Central memory CD8-positive, alpha-beta T cell (primary cell): ENCODE measurements around the gene GLOD4.
"Not testable (repeated sequence)": the region's sequence is repeated elsewhere in the genome, so short reads cannot be mapped to it uniquely, and the experiment has no call there.

Experiments
- ATAC-seq: fragments of 150-1000 bp; cut with Tn5 transposase; replicated peaks from 2 replicates; pipeline ENCODE4 v1.10.0; 2022; ENCODE audit warnings: mild to moderate bottlenecking, moderate FRiP score, moderate number of reproducible peaks; ENCODE audit not compliant: poor library complexity, severe bottlenecking; ENCODE audit errors: extremely low read depth
- DNase-seq, 2 donors: peaks; one replicate each; pipeline ENCODE4 v3.0.0; 2021; ENCODE audit warnings: low spot score in 2 of 2
- H3K27ac Mint-ChIP-seq: one replicate; pipeline ENCODE4 v1.8.0; 2022; ENCODE audit warnings: low read depth, mild to moderate bottlenecking, moderate library complexity, mixed read lengths
- H3K27me3 Mint-ChIP-seq: one replicate; pipeline ENCODE4 v1.8.0; 2022; ENCODE audit warnings: mixed read lengths
- H3K36me3 Mint-ChIP-seq: one replicate; pipeline ENCODE4 v1.8.0; 2022; ENCODE audit warnings: mild to moderate bottlenecking, moderate library complexity, mixed read lengths; ENCODE audit not compliant: insufficient read depth
- H3K4me1 Mint-ChIP-seq: one replicate; pipeline ENCODE4 v1.8.0; 2022; ENCODE audit warnings: mixed read lengths
- H3K4me3 Mint-ChIP-seq: one replicate; pipeline ENCODE4 v1.8.0; 2022; ENCODE audit warnings: mild to moderate bottlenecking, moderate library complexity, mixed read lengths
- H3K9me3 Mint-ChIP-seq: one replicate; pipeline ENCODE4 v1.8.0; 2022; ENCODE audit warnings: mixed read lengths

Gene GLOD4

DNA sequence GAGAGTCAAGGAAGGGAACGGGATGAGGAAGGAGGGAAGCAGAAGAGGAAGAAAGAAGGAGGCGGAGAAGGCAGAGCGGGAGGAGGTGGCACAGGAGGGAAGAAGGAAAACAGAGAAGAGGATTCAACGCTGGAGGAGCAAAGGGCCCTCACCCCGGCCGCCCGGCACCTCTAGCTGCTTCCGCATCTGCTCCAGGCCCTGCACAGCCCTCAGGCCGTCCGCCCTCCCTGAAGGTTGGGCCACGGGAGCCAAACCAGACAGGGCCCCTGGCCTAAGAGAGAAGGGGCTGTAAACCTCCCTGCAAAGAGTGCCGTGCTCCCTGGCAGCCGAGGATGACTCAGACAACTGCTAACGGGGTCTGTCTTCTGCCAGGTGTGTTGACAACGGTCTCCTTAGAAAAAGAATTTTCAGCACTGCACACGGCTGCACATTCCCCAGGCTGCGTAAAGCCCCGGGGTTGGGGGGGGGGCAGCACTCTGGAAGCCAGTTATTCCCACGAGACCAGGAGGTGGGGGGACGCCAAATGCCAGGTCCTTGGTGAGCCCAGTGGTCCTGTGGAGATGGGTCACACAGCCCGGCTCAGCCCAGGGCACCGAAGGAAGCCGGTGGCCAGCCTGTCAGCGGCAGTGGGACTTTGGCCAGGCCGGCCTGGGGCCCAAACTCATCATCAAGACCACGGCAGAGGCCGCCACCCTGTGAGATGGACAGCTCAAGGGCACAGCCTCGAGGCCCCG, 29.1 kb upstream of the GLOD4 start:
- no peak for ATAC-seq
- no peak for DNase-seq
- Mint-ChIP-seq H3K9me3 (no peaks in the 10 kb centered on the region), H3K4me3 (no peak overlapping the region), H3K4me1 (no peaks in the 10 kb centered on the region), H3K27ac (no peak overlapping the region), H3K27me3 (peaks cover 3% of the 10 kb centered on the region), H3K36me3 (no peaks in the 10 kb centered on the region)

DNA sequence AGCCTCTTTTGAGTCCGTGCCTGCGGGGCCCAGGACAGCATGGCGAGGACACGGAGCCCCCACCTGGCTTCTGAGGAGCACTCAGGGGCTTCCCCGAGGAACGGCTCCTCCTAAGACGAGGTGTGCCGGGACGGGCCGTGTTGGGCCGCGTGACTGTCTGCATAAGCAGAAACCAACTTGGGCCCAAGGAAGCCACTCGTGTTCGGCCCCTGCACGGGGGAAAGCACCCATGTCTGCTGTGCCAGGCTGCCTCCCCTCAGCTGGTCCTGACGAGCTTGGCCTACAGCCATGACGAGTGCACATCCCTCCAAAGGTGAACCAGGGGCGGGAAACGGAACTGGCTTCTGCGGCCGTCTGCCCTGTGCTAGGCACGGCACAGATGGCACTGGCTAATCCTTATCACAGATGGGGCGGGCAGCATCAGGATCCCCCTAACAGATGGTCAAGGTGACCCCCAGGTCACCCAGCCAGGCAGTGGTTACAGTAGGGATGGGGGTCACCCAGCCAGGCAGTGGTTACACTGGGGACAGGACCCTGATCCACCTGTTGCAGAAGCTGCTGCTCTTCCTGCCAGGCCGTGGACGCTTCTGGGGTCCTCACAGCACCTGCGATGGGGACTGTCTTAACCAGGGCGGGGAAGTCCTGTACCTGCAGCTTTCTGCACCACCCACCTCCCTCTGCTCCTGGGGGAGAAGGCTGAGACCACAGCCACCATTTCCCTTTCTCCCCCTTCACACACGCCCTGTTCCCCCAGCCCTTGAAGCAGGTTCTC, 25.6 kb upstream of the GLOD4 start:
- no peaks in the 10 kb centered on the region for H3K36me3 Mint-ChIP-seq
- no peak overlapping the region for H3K27ac Mint-ChIP-seq
- no peaks in the 10 kb centered on the region for H3K27me3 Mint-ChIP-seq
- no peaks in the 10 kb centered on the region for H3K9me3 Mint-ChIP-seq
- H3K4me3 Mint-ChIP-seq, result no peak overlapping the region
- no peaks in the 10 kb centered on the region for H3K4me1 Mint-ChIP-seq
- no peak for DNase-seq
- no peak for ATAC-seq

DNA sequence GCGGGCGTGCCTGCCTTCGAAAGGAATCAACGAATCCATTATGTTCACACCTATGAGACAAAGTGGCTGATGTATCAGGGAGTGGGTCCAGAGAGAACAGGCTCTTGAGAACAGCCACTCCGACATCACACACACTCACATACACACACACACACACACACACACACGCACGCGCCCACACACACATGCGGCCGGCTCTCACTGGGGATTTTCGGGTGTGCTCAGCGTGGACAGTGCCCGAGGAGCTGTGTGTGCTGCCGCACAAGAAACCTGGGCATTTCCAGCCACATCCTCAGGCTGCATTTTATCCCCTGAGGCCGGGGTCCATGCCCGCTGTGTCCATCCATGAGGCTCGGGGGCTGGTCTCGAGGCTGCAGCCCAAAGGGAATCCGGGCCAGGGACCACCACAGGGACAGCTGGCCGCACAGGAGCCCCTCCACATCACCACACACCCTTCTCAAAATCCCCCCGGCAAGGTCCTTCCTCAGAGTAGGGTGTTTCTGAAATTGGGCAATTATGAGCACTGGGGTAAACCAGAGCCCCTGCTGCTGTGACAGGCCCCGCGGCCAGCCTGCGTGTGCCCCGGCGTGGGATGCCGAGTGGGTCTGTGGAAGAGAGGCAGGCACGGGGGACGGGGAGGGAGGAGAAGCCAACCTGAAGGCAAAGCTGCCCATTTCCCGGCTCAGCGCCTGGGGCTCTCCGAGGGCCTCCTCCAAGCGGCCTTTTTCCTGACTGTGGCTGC, 24.9 kb upstream of the GLOD4 start:
- DNase-seq, result no peak
- Mint-ChIP-seq H3K36me3 (no peaks in the 10 kb centered on the region), H3K4me1 (no peaks in the 10 kb centered on the region), H3K9me3 (no peaks in the 10 kb centered on the region), H3K4me3 (no peak overlapping the region), H3K27me3 (no peaks in the 10 kb centered on the region), H3K27ac (no peak overlapping the region)
- ATAC-seq, result no peak

DNA sequence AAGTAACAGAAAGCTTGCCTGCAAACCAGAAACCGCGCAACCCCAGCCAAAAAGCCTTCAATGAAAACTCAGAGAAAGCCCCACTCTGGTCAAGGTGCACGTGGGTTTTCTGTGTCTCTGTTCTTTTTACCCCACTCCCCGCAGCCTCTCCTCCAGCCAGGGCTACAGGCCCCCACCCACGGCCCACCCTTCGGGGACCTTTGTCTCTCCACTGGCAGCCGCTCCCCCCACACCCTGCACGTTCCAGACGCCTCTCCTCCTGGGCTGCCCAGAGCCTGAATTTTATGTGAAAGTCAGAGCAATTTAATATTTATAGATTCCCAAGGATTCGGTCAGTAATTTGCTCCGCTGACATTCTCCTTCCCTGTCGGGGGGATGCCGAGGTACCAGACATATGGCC, 24.3 kb upstream of the GLOD4 start:
- Mint-ChIP-seq H3K27ac (no peak overlapping the region), H3K36me3 (no peaks in the 10 kb centered on the region), H3K27me3 (no peaks in the 10 kb centered on the region), H3K9me3 (no peaks in the 10 kb centered on the region), H3K4me1 (no peaks in the 10 kb centered on the region), H3K4me3 (no peak overlapping the region)
- DNase-seq, result no peak
- no peak for ATAC-seq

DNA sequence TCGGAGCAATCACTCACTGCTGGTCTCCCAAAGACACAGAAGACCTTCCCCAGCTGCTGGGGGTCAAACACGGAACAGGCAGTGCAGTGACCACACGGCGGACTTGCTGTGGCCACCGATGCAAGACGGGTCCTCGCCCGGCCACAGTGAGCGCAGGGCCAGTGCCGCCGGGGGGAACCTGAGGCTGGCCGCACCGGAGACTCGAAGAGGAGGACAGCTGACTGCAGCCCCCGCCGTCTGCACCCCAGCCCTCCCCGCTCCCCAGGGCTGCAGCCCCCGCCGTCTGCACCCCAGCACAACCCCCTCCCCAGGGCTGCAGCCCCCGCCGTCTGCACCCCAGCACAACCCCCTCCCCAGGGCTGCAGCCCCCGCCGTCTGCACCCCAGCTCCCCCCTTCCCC, 23.8 kb upstream of the GLOD4 start:
- not testable (repeated sequence) for DNase-seq, H3K36me3 Mint-ChIP-seq, H3K9me3 Mint-ChIP-seq, ATAC-seq, H3K4me1 Mint-ChIP-seq, H3K27ac Mint-ChIP-seq, H3K27me3 Mint-ChIP-seq, H3K4me3 Mint-ChIP-seq

DNA sequence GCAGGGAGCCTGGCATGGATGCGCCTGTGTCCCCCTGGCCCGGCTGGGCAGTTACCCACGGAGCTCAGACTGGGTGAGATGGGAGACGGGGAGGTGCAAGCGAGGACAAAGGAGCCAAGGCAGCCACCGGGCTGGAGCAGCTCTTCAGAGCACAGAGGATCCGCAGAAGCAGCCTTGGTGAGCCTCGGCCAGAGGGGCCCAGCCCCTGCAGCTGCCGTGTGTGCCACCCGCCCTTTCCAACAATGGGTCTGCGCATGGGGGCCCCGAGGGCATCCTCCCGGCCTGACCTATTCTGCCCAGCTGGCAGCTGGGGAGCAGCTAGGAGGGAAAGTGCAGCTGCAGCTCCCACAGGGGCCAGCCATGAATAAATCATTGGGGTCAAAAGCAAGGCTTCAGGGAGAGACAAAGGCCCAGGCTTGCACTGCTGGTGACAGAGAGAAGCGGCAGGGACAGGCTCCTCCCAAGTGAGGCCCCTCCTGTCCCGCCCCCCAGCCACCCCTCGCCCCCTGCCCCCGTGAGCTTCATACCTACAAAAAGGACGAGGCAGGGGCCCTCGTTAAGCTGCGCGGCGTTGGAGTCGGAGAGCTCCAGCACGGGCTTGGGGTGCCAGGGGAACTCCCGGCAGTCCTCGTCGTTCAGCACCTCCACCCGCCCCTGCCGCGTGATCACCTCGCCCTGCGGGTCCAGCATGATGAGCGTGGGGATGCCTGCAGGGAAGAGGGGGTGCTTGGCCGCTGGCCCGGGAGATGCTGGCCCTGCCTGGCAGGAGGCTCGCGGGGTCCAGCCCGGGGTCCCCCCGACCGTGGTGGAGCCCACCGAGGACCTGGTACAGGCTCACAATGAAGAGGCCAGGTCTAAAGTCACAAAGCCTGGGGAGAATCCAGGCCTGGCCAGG, 22.7 kb upstream of the GLOD4 start:
- DNase-seq (no peak), ATAC-seq (no peak)
- Mint-ChIP-seq H3K9me3 (no peaks in the 10 kb centered on the region), H3K27ac (no peak overlapping the region), H3K36me3 (no peaks in the 10 kb centered on the region), H3K27me3 (no peaks in the 10 kb centered on the region), H3K4me3 (no peak overlapping the region), H3K4me1 (no peaks in the 10 kb centered on the region)

DNA sequence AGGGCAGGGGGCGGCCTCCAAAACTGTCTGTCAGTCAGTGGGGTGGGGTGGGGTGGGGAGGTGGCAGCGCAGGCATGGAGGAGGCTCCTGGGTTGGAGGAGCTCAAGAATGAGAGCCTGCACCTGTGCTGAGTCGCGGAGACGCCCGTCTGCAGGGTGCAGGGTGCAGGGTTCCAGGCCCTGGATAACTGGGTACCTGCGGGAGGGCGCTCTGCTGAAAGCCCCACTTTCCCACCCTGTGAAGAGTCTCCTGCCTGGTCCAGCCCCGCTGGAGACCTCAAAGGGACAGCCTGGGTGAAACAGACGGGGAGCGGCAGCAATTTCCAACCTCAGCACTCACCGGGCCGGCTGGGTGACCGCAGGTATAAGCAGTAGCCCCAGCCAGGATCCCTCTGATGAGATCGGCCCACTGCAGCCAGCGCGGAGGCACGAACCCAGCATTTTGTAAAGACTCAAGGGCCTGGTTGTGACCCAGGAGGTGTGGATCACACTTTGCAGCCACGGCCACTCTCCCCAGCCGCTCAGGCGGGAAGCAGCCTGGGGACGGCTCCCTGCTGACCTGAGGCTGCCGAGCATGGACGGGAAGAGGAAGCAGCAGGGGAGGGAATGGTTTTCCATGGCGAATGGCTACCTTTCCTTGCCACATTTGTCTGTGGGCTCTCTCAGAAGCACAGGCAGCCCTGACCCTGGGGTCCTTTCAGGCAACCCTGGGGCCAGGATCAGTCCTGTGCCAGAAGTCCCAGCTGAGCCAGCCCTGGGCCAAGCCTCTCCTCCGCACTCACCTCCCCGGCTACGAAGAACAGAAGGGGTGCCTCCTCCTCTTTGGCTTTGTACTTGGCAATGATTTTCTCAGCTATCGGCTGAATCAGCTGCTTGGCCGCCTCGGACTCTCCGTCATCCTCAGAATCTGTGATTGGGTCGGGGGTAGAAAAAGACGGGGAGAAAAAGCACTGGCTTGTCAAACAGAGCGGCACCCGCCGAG, 21.1 kb upstream of the GLOD4 start:
- ATAC-seq, result no peak
- DNase-seq, result no peak
- Mint-ChIP-seq H3K4me3 (no peak overlapping the region), H3K27ac (no peak overlapping the region), H3K9me3 (no peaks in the 10 kb centered on the region), H3K36me3 (no peaks in the 10 kb centered on the region), H3K4me1 (no peaks in the 10 kb centered on the region), H3K27me3 (no peaks in the 10 kb centered on the region)

DNA sequence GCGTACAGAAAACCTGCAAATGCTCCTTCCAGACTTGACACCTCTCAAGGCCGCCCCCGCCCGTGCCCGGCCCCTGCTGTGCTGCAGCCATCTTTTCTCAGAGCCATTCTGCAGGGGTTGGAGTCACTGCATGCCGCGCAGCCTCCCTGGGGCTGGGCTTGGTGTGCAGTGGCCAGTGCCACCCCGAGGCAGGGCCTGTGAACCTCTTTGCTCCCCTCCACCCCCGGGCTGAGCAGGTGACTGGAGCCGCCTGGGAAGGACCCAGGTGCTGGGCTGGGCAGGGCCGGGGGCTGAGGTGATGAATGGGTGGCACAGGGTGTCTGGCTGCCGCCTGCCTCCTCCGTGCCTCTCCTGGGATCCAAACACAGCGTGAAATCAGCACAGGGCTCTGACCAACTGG, 20.4 kb upstream of the GLOD4 start:
- H3K4me3 Mint-ChIP-seq, result no peak overlapping the region
- no peaks in the 10 kb centered on the region for H3K4me1 Mint-ChIP-seq
- H3K9me3 Mint-ChIP-seq, result no peaks in the 10 kb centered on the region
- DNase-seq (no peak), ATAC-seq (no peak)
- H3K27ac Mint-ChIP-seq, result no peak overlapping the region
- H3K27me3 Mint-ChIP-seq, result no peaks in the 10 kb centered on the region
- H3K36me3 Mint-ChIP-seq, result no peaks in the 10 kb centered on the region

DNA sequence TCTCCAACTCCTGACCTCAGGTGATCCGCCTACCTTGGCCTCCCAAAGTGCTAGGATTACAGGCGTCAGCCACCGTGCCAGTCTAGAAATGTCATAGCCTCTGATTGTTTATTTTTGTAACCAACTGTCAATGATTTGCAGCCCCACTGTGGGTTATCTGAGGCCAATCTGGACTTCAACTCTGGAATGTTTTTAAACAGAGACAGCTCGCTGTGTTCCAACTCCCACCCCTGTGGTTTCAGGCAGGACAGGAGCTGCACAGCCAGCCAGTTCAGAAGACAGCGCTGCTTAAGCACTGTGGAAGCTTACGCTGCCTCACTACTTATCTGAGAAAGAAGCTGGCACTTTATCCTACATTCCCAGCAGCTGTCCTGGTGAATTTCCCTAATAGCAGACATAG, 19.6 kb upstream of the GLOD4 start:
- Mint-ChIP-seq H3K4me3 (no peak overlapping the region), H3K4me1 (no peaks in the 10 kb centered on the region), H3K27ac (no peak overlapping the region), H3K9me3 (no peaks in the 10 kb centered on the region), H3K27me3 (no peaks in the 10 kb centered on the region), H3K36me3 (peaks cover 2% of the 10 kb centered on the region)
- DNase-seq (no peak), ATAC-seq (no peak)

DNA sequence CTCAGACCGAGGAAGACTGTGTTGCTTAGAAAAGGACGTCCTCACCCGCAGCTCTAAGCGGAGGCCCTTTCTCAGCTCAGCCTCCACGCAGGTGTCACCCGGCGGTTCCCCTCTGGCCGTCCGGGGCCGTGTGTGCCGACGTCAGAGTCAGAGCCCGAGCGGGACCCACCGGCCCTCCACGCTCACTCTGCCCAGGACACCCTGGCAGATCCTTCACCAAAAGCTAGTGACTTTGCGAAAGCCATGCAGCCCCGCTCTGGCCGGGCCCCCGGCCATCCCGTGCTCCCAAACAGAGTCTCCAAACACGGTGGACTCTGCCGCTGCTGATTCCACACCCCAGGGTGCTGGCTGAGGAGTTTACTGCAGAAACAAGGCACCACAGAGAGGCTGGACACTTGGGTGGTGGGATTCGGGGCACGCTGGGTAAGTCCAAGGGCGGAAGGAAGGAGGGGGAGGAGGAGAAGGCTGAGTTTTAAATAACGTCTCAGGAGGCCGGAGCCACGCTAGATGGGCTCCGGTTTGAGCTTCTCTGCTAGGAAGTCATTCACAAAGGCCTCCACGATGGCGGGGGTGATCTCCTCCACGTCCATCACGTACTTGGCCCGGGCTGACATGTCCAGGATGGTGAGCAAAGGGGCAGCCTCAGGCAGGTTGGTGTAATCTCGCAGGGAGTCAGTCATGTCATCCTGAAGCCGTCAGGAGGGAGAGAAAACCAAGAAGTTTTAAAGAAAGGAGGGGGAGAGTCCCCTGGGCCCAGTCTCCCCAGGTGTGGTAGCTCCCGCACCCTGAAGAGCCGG, 18.6 kb upstream of the GLOD4 start:
- Mint-ChIP-seq H3K27ac (no peak overlapping the region), H3K4me1 (no peaks in the 10 kb centered on the region), H3K9me3 (no peaks in the 10 kb centered on the region), H3K36me3 (peaks cover 2% of the 10 kb centered on the region), H3K27me3 (no peaks in the 10 kb centered on the region), H3K4me3 (no peak overlapping the region)
- ATAC-seq (no peak), DNase-seq (no peak)

DNA sequence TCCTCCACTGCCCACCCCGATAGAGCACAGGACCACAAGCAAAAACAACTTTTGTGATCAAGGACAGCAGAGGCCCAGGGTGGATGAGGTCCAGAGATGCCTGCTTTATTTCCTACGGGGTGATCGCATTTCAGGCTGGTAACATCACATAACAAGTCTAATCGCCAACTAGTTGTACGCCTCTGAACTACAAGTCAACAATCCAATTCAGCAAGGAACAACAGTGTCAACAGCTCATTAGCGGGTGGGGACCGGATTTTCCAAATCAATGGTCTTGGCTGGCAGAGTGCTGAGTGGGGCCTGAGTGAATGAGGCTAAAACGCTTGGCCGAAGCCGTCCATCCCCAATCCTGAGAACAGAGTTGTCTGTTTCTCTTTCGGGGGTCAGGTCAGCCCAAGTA, 17.2 kb upstream of the GLOD4 start:
- no peaks in the 10 kb centered on the region for H3K27me3 Mint-ChIP-seq
- no peak overlapping the region for H3K4me3 Mint-ChIP-seq
- DNase-seq (no peak), ATAC-seq (no peak)
- H3K4me1 Mint-ChIP-seq, result peaks cover 5% of the 10 kb centered on the region
- H3K9me3 Mint-ChIP-seq, result no peaks in the 10 kb centered on the region
- peaks cover 2% of the 10 kb centered on the region for H3K36me3 Mint-ChIP-seq
- H3K27ac Mint-ChIP-seq, result no peak overlapping the region
